Measurements from ENCODE around the gene ZEB2.
"Not testable (repeated sequence)": the region's sequence is repeated elsewhere in the genome, so short reads cannot be mapped to it uniquely, and the experiment has no call there.

The ZEB2 gene

GRCh38 chr2:144376460-144376859 is 143.5 kb downstream of the ZEB2 start:
- no peak for DNase-seq

- DNase-seq: no peak
These were observed 145.7 kb downstream of the ZEB2 start for GRCh38 chr2:144374163-144374661.

- DNase-seq: no peak
These were observed 147.4 kb downstream of the ZEB2 start for GRCh38 chr2:144372410-144373080.

- no peak for DNase-seq
These were observed 148.9 kb downstream of the ZEB2 start for GRCh38 chr2:144370937-144371584.

- DNase-seq: no peak
These were observed 150.5 kb downstream of the ZEB2 start for GRCh38 chr2:144369416-144369815.

- no peak for DNase-seq
These were observed 153.0 kb downstream of the ZEB2 start for GRCh38 chr2:144366825-144367429.

GRCh38 chr2:144364944-144365738 is 154.8 kb downstream of the ZEB2 start:
- no peak for DNase-seq

- DNase-seq: not testable (repeated sequence)
These were observed 155.7 kb downstream of the ZEB2 start for GRCh38 chr2:144364247-144364646.

GRCh38 chr2:144362401-144362800 is 157.5 kb downstream of the ZEB2 start:
- no peak for DNase-seq

- no peak for DNase-seq
These were observed 158.2 kb downstream of the ZEB2 start for GRCh38 chr2:144361742-144362141.

- no peak for DNase-seq
These were observed 160.2 kb downstream of the ZEB2 start for GRCh38 chr2:144359684-144360083.

- no peak for DNase-seq
These were observed 160.9 kb downstream of the ZEB2 start for GRCh38 chr2:144358979-144359541.

- no peak for DNase-seq
These were observed 161.4 kb downstream of the ZEB2 start for GRCh38 chr2:144358374-144358964.

GRCh38 chr2:144357623-144358373 is 162.1 kb downstream of the ZEB2 start:
- DNase-seq: no peak

GRCh38 chr2:144356402-144356801 is 163.5 kb downstream of the ZEB2 start:
- peak; percentile 74 for DNase-seq

- DNase-seq: no peak
These were observed 165.0 kb downstream of the ZEB2 start for GRCh38 chr2:144354953-144355352.

- no peak for DNase-seq
These were observed 168.2 kb downstream of the ZEB2 start for GRCh38 chr2:144351687-144352086.

GRCh38 chr2:144350151-144350802 is 169.6 kb downstream of the ZEB2 start:
- DNase-seq: no peak

GRCh38 chr2:144349674-144350073 is 170.2 kb downstream of the ZEB2 start:
- peak; percentile 39 for DNase-seq

- DNase-seq: peak; percentile 27
These were observed 171.1 kb downstream of the ZEB2 start for GRCh38 chr2:144348846-144349245.

- no peak for DNase-seq
These were observed 173.7 kb downstream of the ZEB2 start for GRCh38 chr2:144346229-144346628.
